Measurements from ENCODE around the gene FAM107B.
"Not testable (repeated sequence)": the region's sequence is repeated elsewhere in the genome, so short reads cannot be mapped to it uniquely, and the experiment has no call there.

FAM107B gene

GRCh38 chr10:14601326-14601725 lies 173.4 kb downstream of the FAM107B start:
- Histone ChIP-seq H3K4me3 (ENCODE audit: extremely low read depth, insufficient read depth, low read length, poor library complexity, severe bottlenecking) (no peak overlapping the region), H3K36me3 (ENCODE audit: control insufficient read depth, insufficient read depth, low read length) (peaks cover 43% of the 10 kb centered on the region), H3K9me3 (ENCODE audit: control insufficient read depth, low read length) (no peaks in the 10 kb centered on the region), H3K27ac (ENCODE audit: low read depth, low read length, severe bottlenecking) (no peak overlapping the region), H3K4me1 (ENCODE audit: control insufficient read depth, insufficient read depth, low read length, poor library complexity, severe bottlenecking) (peaks cover 18% of the 10 kb centered on the region)
- WGBS, 2 experiments (ENCODE audit: insufficient coverage in 2 of 2) = 94 to 100% methylated on average over 3 of the region's 4 CpGs

- Histone ChIP-seq H3K4me1 (ENCODE audit: control insufficient read depth, insufficient read depth, low read length, poor library complexity, severe bottlenecking) (peaks cover 12% of the 10 kb centered on the region), H3K27ac (ENCODE audit: low read depth, low read length, severe bottlenecking) (no peak overlapping the region), H3K4me3 (ENCODE audit: extremely low read depth, insufficient read depth, low read length, poor library complexity, severe bottlenecking) (no peak overlapping the region), H3K9me3 (ENCODE audit: control insufficient read depth, low read length) (no peaks in the 10 kb centered on the region), H3K36me3 (ENCODE audit: control insufficient read depth, insufficient read depth, low read length) (peaks cover 52% of the 10 kb centered on the region)
- 96 to 97% methylated on average over 7 to 8 of the region's 8 CpGs for WGBS, 2 experiments (ENCODE audit: insufficient coverage in 2 of 2)
Observed at GRCh38 chr10:14600065-14600464, 174.6 kb downstream of the FAM107B start.

GRCh38 chr10:14598809-14599764 lies 175.6 kb downstream of the FAM107B start:
- 96% methylated on average over 7 of the region's 11 CpGs for WGBS, 2 experiments (ENCODE audit: insufficient coverage in 2 of 2)
- H3K36me3 ChIP-seq (ENCODE audit: control insufficient read depth, insufficient read depth, low read length) = peaks cover 62% of the 10 kb centered on the region
- no peak overlapping the region for H3K27ac ChIP-seq (ENCODE audit: low read depth, low read length, severe bottlenecking)
- H3K4me3 ChIP-seq (ENCODE audit: extremely low read depth, insufficient read depth, low read length, poor library complexity, severe bottlenecking) = no peak overlapping the region
- H3K9me3 ChIP-seq (ENCODE audit: control insufficient read depth, low read length) = no peaks in the 10 kb centered on the region
- peaks cover 8% of the 10 kb centered on the region for H3K4me1 ChIP-seq (ENCODE audit: control insufficient read depth, insufficient read depth, low read length, poor library complexity, severe bottlenecking)

- no peaks in the 10 kb centered on the region for H3K9me3 ChIP-seq (ENCODE audit: control insufficient read depth, low read length)
- no peaks in the 10 kb centered on the region for H3K4me1 ChIP-seq (ENCODE audit: control insufficient read depth, insufficient read depth, low read length, poor library complexity, severe bottlenecking)
- WGBS, 2 experiments (ENCODE audit: insufficient coverage in 2 of 2) = 96 to 97% methylated on average over 8 to 9 of the region's 11 CpGs
- no peak overlapping the region for H3K4me3 ChIP-seq (ENCODE audit: extremely low read depth, insufficient read depth, low read length, poor library complexity, severe bottlenecking)
- peaks cover 68% of the 10 kb centered on the region for H3K36me3 ChIP-seq (ENCODE audit: control insufficient read depth, insufficient read depth, low read length)
- H3K27ac ChIP-seq (ENCODE audit: low read depth, low read length, severe bottlenecking) = no peak overlapping the region
Observed at GRCh38 chr10:14595526-14596182, 179.0 kb downstream of the FAM107B start.

GRCh38 chr10:14594878-14595525 lies 179.7 kb downstream of the FAM107B start:
- no peak overlapping the region for H3K4me3 ChIP-seq (ENCODE audit: extremely low read depth, insufficient read depth, low read length, poor library complexity, severe bottlenecking)
- H3K36me3 ChIP-seq (ENCODE audit: control insufficient read depth, insufficient read depth, low read length) = peaks cover 66% of the 10 kb centered on the region
- no peaks in the 10 kb centered on the region for H3K9me3 ChIP-seq (ENCODE audit: control insufficient read depth, low read length)
- 97 to 100% methylated on average over 4 to 5 of the region's 8 CpGs for WGBS, 2 experiments (ENCODE audit: insufficient coverage in 2 of 2)
- H3K4me1 ChIP-seq (ENCODE audit: control insufficient read depth, insufficient read depth, low read length, poor library complexity, severe bottlenecking) = peaks cover 2% of the 10 kb centered on the region
- H3K27ac ChIP-seq (ENCODE audit: low read depth, low read length, severe bottlenecking) = no peak overlapping the region

GRCh38 chr10:14593806-14594205 lies 180.9 kb downstream of the FAM107B start:
- no peak overlapping the region for H3K4me3 ChIP-seq (ENCODE audit: extremely low read depth, insufficient read depth, low read length, poor library complexity, severe bottlenecking)
- H3K4me1 ChIP-seq (ENCODE audit: control insufficient read depth, insufficient read depth, low read length, poor library complexity, severe bottlenecking) = peaks cover 2% of the 10 kb centered on the region
- no peaks in the 10 kb centered on the region for H3K9me3 ChIP-seq (ENCODE audit: control insufficient read depth, low read length)
- 83% methylated on average over 1 of the region's 3 CpGs; no CpG with 5 or more reads in 1 of the 2 experiments for WGBS, 2 experiments (ENCODE audit: insufficient coverage in 2 of 2)
- peaks cover 54% of the 10 kb centered on the region for H3K36me3 ChIP-seq (ENCODE audit: control insufficient read depth, insufficient read depth, low read length)
- H3K27ac ChIP-seq (ENCODE audit: low read depth, low read length, severe bottlenecking) = no peak overlapping the region

GRCh38 chr10:14592566-14592965 lies 182.1 kb downstream of the FAM107B start:
- H3K4me3 ChIP-seq (ENCODE audit: extremely low read depth, insufficient read depth, low read length, poor library complexity, severe bottlenecking) = no peak overlapping the region
- peaks cover 41% of the 10 kb centered on the region for H3K36me3 ChIP-seq (ENCODE audit: control insufficient read depth, insufficient read depth, low read length)
- 94 to 95% methylated on average over 3 to 5 of the region's 6 CpGs for WGBS, 2 experiments (ENCODE audit: insufficient coverage in 2 of 2)
- H3K27ac ChIP-seq (ENCODE audit: low read depth, low read length, severe bottlenecking) = no peak overlapping the region
- H3K9me3 ChIP-seq (ENCODE audit: control insufficient read depth, low read length) = no peaks in the 10 kb centered on the region
- H3K4me1 ChIP-seq (ENCODE audit: control insufficient read depth, insufficient read depth, low read length, poor library complexity, severe bottlenecking) = peaks cover 12% of the 10 kb centered on the region

GRCh38 chr10:14592026-14592425 lies 182.7 kb downstream of the FAM107B start:
- WGBS, 2 experiments (ENCODE audit: insufficient coverage in 2 of 2) = 86 to 93% methylated on average over 4 to 5 of the region's 5 CpGs

GRCh38 chr10:14588938-14589294 lies 185.8 kb downstream of the FAM107B start:
- not testable (repeated sequence) for H3K4me3 ChIP-seq (ENCODE audit: extremely low read depth, insufficient read depth, low read length, poor library complexity, severe bottlenecking); H3K9me3 ChIP-seq (ENCODE audit: control insufficient read depth, low read length)
- H3K27ac ChIP-seq (ENCODE audit: low read depth, low read length, severe bottlenecking) = peak overlapping the region; percentile 57
- peaks cover 34% of the 10 kb centered on the region for H3K4me1 ChIP-seq (ENCODE audit: control insufficient read depth, insufficient read depth, low read length, poor library complexity, severe bottlenecking)
- H3K36me3 ChIP-seq (ENCODE audit: control insufficient read depth, insufficient read depth, low read length) = peaks cover 26% of the 10 kb centered on the region
- WGBS, 2 experiments (ENCODE audit: insufficient coverage in 2 of 2) = 92 to 94% methylated on average over 2 to 5 of the region's 6 CpGs

More at GRCh38 chr10:14592026-14592425, 182.7 kb downstream of the FAM107B start:
- Histone ChIP-seq H3K9me3 (ENCODE audit: control insufficient read depth, low read length) (no peaks in the 10 kb centered on the region), H3K4me1 (ENCODE audit: control insufficient read depth, insufficient read depth, low read length, poor library complexity, severe bottlenecking) (peaks cover 15% of the 10 kb centered on the region), H3K4me3 (ENCODE audit: extremely low read depth, insufficient read depth, low read length, poor library complexity, severe bottlenecking) (no peak overlapping the region), H3K36me3 (ENCODE audit: control insufficient read depth, insufficient read depth, low read length) (peaks cover 40% of the 10 kb centered on the region), H3K27ac (ENCODE audit: low read depth, low read length, severe bottlenecking) (no peak overlapping the region)

- H3K4me1 ChIP-seq (ENCODE audit: control insufficient read depth, insufficient read depth, low read length, poor library complexity, severe bottlenecking) = peaks cover 34% of the 10 kb centered on the region
- peak overlapping the region; percentile 57 for H3K27ac ChIP-seq (ENCODE audit: low read depth, low read length, severe bottlenecking)
- peaks cover 24% of the 10 kb centered on the region for H3K36me3 ChIP-seq (ENCODE audit: control insufficient read depth, insufficient read depth, low read length)
- 92% methylated on average over 8 to 11 of the region's 13 CpGs for WGBS, 2 experiments (ENCODE audit: insufficient coverage in 2 of 2)
- no peaks in the 10 kb centered on the region for H3K9me3 ChIP-seq (ENCODE audit: control insufficient read depth, low read length)
- H3K4me3 ChIP-seq (ENCODE audit: extremely low read depth, insufficient read depth, low read length, poor library complexity, severe bottlenecking) = no peak overlapping the region
Observed at GRCh38 chr10:14588084-14588937, 186.4 kb downstream of the FAM107B start.

Data from mesodermal cell (in vitro differentiated cells).